Activated CD8-positive, alpha-beta memory T cell treated with anti-CD3 and anti-CD28 coated beads, Interleukin-2, amount 50 U/mL, for 4 hours (primary cell): ENCODE results near the gene DNASE1L3.
"Not testable (repeated sequence)": the region's sequence is repeated elsewhere in the genome, so short reads cannot be mapped to it uniquely, and the experiment has no call there.

Experiments
- DNase-seq: peaks from one replicate; pipeline ENCODE4 v3.0.0-alpha.2; 2020

The DNASE1L3 gene, protein sequence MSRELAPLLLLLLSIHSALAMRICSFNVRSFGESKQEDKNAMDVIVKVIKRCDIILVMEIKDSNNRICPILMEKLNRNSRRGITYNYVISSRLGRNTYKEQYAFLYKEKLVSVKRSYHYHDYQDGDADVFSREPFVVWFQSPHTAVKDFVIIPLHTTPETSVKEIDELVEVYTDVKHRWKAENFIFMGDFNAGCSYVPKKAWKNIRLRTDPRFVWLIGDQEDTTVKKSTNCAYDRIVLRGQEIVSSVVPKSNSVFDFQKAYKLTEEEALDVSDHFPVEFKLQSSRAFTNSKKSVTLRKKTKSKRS

DNA sequence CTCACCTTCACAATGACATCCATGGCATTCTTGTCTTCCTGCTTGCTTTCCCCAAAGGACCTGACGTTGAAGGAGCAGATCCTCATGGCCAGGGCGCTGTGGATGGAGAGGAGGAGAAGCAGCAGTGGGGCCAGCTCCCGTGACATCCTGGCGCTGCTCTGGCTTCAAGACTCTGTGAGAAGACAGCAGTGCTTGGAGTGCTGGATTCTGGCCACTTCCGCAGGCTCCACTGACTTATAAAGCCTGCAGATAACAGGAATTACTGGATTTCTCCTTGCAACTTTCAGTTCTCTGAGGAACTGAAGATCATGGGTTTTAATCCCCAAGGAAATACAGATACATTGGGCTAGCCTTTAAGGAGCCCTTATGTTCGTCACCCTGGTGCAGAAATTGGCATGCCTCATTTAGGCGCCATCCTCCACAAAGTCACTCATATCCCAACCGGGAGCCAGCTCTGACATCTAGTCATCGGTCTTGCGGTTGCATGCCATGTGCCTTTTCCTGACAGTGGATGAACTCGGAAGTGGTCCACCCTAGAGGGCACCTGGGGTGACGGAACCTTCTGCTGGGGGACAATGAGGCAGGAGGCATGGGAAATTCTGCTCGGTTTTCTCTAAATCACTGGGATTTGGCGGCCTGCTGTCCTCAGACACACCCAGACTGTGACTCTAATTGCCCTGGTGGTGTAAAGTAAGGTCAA, at the start of gene DNASE1L3:
Gene DNASE1L3, minus strand, starts transcription at position 212 of the 700 bp plus-strand sequence. Its CDS starts 66 bp downstream, at position 146.
- DNase-seq, result no peak

DNA sequence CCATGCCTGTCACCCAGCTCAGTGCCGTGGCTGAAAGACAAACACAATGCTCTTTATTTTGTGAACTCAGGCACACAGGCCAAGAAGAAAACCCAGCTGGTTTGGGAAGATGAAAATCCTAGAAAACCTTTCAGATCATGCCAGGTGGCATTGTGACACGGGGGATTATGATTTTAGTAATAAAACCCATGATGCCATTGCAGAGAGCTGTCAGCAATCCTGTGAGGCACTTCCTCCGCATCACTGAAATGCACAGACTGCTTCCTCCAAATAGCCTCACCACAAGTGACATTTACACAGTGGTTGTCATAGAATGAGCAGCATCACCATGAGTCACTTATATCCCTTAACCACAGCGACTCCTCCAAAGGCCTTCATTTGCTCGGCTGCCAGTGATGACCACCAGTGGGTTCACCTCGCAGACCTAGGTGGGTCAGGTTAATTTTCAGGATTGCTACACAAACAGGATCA, 49.5 kb upstream of the DNASE1L3 start:
- no peak for DNase-seq

DNA sequence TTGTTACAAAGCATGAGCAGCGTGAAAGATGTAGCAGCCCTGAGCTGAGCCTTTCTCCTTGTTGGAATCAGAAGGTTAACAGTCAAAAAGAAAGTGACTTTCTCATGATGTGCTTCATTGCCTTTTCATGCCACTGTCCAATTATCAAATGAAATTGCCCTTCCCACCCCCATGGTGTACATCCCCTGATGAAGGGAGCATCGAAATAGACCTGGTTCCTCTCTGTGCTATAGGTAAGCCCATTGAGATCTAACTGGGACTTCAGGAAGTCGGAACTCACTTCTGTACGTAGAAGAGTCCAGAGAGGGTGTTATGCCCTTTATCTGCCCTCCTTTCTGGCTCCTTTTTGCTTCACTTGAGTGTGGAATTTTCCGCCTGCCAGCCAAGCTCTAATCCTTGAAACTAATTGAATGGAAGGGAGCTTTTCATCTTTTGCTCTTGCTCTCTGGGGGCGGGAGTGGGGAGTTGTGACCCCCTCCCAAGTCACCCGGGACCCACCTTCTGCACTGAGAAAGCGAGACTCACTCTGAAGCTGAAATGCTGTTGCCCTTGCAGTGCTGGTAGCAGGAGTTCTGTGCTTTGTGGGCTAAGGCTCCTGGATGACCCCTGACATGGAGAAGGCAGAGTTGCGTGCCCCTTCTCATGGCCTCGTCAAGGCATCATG, 47.8 kb upstream of the DNASE1L3 start:
- DNase-seq, result no peak

DNA sequence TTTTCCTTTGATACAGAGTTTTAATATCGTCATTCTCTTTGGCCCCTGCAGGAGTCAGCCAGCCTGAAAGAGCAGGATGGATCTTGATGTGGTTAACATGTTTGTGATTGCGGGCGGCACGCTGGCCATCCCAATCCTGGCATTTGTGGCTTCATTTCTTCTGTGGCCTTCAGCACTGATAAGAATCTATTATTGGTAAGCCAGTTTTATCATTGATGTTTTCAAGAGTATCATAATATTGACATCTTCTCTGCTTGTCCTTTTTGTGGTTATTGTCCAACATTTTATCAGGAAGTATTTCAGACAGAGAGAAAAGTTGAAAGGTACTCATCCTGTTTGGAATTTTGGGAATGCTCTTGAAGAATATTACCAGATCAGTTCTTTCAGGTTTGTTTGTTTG, 45.7 kb upstream of the DNASE1L3 start:
- DNase-seq, result no peak

DNA sequence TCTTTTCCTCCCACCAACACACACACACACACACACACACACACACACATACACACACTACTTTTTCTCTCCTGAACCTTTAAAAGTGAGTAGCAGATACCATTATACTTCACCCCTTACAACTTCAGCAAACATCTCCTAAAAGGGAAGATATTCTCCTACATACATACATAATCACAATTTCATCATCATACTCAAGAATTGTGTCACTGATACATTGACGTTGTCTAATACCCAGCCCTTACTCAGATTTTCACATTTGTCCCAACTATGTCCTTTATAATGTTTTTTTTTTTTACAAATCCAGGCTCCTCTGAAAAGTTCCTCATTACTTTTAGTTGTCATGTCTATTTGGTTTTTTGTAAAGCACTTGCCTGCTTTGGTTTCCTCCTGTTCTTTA, 45.3 kb upstream of the DNASE1L3 start:
- no peak for DNase-seq

DNA sequence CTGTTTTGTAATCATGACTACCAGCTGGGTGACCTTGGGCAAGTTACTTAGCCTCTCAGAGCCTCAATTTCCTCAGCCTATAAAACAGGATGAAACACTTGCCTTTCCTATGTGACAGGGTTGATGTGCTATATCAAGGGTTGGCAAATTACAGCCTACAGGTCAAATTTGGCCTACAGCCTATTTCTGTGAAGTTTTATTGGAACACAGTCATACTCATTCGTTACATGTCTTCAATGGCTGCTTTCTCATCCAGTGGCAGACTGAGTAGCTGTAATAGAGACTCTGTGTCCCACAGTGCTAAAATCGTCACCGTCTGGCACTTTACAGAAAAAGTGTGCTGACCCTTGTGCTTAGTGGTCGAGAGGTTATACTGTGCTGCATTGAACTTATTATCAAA, 43.4 kb upstream of the DNASE1L3 start:
- DNase-seq, result no peak

DNA sequence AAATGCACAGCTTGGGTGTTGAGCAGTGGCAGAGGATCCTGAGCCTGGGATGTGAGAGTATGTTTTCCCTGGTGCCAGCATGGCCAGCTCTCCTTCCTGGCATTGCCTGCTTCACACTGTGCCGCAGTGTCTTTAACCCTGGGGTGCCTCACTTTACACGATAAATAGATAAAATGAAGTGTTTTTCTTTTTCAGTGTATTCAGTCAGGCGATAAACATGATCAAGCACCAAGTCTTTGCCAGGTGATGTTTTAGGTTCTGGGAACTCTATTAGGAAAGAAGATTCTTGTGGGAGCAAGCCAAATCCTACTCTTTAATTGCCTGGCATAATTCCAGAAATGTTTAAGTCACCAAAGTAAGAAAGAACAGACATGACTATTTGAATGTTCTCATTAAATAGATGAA, 40.9 kb upstream of the DNASE1L3 start:
- no peak for DNase-seq

DNA sequence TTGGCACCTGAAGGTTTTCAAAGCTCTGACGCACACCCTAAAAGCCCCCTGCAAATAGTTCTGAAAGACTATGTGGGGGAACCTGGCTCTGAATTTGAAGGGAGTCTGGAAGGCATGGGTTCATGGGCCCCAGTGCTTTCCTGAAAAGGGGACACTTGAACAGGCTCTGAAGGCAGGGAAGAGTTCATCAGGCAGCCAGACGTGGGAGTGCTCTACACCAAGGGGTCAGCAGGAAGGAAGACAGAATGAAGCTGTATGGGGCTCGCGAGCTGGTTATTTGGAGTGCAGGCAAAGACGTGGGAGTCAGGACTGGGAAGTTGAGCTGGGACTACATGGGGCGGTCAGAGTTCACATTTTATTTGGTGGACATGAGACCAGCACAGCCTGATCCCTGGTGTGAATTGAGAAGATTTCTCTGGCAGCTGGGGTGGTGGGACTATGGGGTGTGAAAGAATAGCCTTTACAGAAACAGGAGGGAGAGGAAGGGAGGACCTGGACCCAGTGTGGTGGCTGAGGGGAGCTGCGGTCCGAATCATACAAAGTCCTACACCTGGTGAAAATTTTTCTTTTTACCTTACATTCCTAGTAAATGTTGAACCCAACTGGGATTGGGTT, 39.4 kb upstream of the DNASE1L3 start:
- no peak for DNase-seq

DNA sequence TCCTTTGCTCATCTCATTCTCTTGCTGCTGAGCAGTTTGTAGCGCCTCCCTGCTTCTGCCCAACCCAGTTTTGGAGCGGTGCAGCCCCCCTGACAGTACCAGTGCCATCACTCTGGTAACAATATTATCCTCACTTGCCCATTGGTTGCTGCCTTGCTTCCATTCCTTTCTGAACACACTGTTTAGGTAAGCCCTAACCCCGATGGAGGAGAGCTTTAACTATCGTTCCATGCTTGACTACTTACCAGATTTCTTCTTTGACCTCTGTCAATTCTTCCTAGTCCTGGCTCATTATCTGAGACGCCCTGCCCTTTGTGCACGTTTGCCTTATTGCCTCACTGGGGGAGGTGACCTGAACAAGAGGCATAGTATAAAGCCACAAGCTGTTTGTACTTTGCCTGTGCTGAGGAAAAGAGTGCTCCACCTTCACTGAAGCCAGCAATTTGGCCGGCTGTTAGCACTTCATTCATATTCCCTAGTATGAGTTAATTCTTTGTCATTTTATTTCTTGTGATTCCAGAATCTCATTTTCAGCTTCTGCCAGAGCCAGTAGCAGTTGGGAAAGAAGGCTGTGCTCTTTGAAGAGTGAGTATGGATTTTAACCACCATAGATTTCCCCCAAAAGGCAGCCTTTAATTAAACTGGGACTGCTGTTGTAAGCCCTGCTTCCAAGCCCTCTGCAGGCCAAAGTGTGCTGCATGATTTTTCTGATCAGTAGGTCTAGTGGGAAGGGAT, 38.8 kb upstream of the DNASE1L3 start:
- DNase-seq, result no peak

DNA sequence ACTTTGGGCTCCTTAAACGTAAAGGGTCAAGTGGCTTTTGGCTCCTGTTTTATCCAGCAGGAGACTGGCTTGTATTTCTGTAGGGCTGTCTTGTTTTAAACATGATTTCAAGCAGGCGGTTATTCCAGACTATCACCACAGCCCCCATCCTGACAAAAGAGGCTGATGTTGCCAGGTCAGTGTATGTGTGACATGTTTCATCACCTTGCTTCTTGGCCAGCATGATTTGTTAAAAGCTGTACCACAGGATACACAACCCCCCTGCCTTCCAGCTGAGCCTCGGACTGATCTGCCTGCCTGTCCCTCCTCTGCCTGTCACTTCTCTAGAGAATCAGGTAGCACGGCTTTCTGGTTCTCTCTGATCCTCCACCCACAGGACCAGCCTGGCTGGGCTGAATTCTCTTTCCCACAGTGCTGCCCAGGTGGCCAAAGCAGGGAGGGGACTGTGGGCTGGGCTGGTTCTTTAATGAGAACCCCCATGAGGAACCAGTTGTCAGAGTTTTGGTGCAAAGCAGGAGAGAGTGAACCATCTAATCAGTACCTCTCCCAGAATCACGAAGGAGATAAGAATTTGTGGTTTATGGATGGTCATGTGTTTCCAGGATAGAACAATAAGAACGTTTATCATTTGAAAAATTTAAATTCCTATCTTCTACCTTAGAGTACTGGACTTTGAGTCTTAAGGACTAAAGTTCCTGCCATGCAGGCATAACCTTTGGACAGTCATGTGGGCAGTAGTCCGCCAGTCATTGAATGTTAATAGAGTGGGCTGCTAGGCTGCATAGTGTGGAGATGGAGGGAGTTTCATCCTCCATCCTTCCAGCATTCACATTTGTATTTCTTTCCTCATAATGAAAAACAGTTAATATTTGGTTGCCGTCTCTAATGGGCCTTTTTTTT, 35.6 kb upstream of the DNASE1L3 start:
- no peak for DNase-seq

DNA sequence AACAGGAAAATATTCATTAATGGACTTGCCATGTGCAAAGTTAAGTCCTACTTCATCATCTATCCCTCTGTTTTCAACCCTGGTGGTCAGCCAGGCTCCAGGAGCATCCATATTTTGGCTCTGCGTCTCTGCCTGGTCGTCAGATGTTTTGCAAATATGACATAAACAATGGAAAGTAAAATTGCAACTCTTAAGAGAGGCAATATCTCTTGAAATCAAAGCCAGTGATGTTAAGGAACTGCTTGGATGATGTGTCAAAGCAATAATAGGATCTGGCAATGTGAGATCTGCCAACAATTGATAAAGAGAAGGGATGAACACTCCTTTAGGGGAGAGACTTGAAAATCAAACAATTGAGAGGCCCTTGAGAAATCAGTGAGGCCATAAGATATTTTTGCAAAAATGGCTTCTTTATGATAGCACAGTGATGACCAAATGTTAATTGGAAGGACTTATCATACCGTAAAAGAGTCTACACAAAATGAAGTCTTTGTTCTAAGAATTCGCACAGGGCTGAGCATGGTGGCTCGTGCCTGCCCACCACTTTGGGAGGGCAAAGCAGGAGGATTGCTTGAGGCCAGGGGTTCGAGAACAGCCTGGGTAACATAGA, 33.3 kb upstream of the DNASE1L3 start:
- DNase-seq, result no peak

DNA sequence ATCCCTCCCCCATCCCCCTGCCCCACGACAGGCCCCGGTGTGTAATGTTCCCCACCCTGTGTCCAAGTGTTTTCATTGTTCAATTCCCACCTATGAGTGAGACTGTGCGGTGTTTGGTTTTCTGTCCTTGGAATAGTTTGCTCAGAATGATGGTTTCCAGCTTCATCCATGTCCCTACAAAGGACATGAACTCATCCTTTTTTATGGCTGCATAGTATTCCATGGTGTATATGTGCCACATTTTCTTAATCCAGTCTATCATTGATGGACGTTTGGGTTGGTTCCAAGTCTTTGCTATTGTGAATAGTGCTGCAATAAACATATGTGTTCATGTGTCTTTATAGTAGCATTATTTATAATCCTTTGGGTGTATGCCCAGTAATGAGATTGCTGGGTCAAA, 32.1 kb upstream of the DNASE1L3 start:
- not testable (repeated sequence) for DNase-seq

DNA sequence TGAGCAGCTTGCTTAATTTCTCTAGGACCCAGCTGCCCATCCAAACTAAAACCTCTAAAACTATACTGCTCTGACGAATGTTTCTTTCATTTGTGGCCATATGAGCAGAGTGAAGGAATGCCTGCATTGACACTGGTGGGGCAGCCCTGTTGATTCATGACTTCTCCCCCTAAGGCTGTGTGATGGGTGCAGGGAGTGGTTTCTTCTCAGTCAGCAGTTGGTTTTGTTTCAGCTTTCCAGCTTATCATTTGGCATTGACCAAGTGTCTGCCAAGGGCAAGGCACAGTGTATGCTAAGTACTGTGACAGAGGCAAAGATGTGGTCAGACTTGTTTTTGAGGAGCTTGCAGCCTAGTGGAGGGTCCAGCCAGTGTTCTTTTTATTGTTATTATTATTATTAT, 31.6 kb upstream of the DNASE1L3 start:
- no peak for DNase-seq

DNA sequence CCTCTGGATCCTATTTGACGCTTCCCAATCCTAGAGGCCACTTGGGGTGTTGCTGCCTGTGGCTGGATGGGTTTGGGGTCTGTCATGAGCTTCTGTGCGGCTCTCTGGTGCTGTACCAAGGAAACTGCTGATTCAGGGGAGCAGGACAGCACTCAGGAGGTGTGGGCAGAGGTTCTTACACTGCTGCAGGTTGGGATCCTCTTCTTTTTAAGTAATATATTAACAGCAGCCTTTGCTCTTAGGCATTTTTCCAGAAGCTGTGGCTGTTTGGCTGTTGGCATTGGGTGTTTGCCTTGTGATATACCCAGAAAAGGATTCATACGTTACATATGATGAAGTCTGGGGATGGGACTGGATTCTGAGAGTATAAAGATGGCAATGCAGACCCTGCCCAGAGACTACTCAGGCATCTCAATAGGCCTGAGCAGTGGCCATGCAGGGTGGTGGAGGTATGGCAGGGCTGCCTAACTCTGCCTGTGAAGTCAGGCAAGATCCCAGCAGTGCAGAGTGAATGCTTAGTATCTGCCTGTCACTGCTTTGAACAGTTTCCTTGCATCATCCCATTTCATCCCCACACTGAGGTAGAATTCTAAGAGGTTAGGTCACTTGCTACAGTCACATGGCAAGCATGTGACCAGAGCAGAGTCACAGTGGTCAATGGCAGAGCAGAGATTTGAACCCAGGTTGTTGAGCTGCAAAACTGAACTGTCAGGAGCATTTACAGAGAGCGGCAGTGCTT, 30.7 kb upstream of the DNASE1L3 start:
- DNase-seq, result no peak

DNA sequence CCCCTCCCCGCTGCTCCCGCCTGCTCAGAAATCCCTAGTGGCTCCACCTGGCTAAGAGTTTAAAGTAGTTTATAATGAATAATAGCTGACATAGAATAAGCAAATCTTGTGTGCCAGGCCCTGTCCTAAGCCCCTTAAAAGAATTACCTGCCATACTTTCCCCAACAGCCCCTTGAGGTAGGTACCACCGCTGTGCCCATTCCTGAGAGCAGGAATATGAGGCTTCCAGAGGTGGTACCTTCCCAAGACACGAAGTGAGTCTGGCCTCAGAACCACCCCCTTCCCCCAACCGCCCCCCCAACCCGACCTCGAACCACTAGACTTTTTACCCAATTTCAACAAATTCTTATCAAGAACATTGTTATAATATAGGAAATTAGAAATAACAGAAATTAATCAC, 28.1 kb upstream of the DNASE1L3 start:
- no peak for DNase-seq

DNA sequence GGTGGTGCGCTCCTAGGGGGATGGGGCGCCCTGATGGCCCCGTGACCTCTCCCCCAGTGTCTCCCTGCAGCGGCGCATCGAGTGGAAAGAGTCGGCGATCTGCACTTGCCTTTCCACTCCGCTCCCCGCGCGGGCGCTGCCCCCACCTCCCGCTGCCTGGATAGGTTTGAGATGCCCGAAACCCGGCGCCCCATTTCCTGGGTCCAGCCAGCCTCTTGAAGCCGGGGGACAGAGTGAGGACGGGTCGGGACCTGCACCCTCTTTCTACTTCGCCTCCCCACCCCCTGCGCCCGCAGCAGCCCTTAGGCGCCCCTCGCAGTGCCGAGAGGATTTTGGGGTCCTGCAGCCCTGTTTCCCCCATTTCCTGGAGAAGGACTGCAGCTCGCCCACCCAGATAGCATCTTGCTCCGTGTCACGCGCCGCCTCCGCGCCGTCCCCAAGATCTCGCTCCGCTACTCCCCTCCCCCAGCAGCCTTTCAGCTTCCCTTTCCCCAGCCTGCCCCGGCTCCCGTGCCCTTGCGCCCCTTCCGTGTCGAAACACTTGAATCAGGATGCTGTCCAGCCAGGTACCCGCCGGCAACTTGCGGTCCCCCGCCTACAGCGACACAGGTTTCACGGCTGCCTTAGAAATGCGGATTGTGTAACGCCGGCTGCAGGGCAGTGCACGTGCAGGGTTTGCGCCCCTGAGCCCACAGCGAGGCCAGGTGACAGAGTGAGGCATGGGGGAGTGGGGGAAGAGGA, 27.3 kb upstream of the DNASE1L3 start:
- peak; percentile 55 for DNase-seq

DNA sequence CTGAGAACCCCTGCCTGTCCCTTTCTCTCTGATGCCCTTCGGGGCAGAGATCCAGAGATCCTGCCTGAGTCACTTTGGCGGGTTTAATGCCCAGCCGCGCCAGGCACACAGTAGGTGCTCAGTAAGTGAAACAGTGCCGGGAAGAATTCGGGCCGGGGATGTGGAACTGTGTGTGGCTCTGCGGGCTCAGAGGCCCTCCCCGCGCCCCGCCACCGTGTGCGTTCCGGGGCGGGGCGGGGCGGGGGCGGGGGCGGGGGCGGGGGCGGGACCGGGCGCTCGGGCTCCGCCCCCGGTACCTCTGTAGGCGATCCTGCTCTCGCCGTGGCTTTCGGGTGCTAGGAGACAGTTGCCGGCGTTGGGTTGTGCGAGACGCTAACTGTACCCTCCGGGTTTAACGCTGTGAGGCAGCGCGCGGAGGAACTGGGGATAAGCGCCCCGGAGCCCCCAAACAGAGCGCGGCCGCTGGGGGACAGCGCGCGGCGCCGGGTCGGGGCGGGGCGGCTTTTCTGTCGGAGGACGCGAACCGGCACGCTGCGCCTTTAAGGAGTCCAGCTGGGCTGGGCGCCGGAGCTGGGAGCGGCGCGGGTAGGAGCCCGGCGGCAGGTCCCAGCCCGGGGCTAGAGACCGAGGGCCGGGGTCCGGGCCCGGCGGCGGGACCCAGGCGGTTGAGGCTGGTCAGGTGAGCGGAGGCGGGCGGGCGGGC, 26.6 kb upstream of the DNASE1L3 start, which contains the start of gene ABHD6:
Gene ABHD6, plus strand, starts transcription at position 555 of the 703 bp plus-strand sequence. CDS start 18,795 bp downstream, outside the sequence.
- peak; percentile 80 for DNase-seq

DNA sequence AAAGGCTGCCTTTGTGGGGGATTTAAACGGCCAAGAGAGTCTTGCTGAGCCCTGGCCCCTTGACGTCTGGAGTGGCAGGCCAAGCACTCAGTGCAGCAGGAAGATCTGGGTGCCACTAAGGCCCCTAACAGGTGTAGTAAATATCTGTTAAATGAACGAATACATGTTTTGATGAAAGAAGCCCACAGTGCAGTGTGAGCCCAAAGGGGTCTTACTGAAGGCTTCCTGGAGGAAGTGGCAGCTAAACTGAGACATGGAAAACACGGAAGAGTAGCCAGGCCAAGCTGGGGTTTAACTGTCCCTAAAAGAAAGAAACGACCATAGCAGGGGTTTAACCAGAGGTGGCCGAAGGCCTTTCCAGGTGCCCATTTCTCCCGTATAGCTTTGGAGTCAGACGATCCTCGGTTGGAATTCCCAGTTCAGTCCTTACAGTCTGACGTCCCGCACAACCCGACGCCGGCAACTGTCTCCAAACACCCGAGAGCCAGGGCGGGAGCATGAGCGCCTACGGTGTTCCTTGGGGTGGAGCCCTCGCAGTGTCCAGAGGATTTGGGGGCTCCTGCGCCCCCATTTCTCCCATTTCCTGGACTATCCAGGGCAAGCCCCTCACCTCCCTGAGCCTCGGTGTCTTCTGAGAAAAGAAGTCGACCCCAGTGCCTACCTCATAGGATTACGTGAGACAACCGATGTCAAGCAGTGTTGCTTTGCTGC, 25.9 kb upstream of the DNASE1L3 start:
- DNase-seq, result no peak
